GM12878 (cell line): ENCODE measurements around the gene CHIT1. TPM values are rescaled to one million over a fixed set of nuclear protein-coding genes. Genes with fewer than 3 reads are reported as not detected.

Source experiments
- ATAC-seq: fragments of 200-7000 bp; cut with Tn5 transposase; 3 replicates; pipeline ENCODE4 v1.9.1; 2020; ENCODE audit warnings: mild to moderate bottlenecking, moderate library complexity
- BruUV-seq: library from RNA; stranded (reverse); fragments of 400-500 nt; replicated peaks from 2 replicates; lab custom pipeline; 2021; lab: Mats Ljungman, UMichigan
- CTCF ChIA-PET: fragments of 300-600 bp; sonication (Branson Sonifier 250); formaldehyde crosslinking; extraction: SDS; loops from one replicate; lab custom pipeline; 2021; ENCODE audit warnings: inconsistent platforms; lab: Yijun Ruan, JAX
- POLR2A ChIA-PET: fragments of 350-600 bp; formaldehyde crosslinking; extraction: SDS; loops from one replicate; lab custom pipeline; 2021; ENCODE audit warnings: inconsistent platforms; lab: Charles Lee
- RAD21 ChIA-PET: fragments of 300-600 bp; sonication (Branson Sonifier 250); formaldehyde crosslinking; loops from one replicate; lab custom pipeline; 2023; ENCODE audit warnings: antibody characterized with exemption; ENCODE audit not compliant: unreplicated experiment; lab: Charles Lee
- SMC1A ChIA-PET: fragments of 300-600 bp; sonication (Branson Sonifier 250); formaldehyde crosslinking; loops from one replicate; lab custom pipeline; 2023; ENCODE audit not compliant: unreplicated experiment, uncharacterized antibody; lab: Charles Lee
- DNase-seq: peaks from one replicate; pipeline ENCODE4 v3.0.0-alpha.2; 2011; ENCODE audit warnings: low read depth, low spot score
- FAIRE-seq: peaks from 3 replicates; lab custom pipeline; 2011; peaks lifted over from hg19 to GRCh38; lab: Jason Lieb, UNC
- H2AFZ ChIP-seq: 2 replicates; pipeline ENCODE4 v1.6.0; 2011; ENCODE audit warnings: low read depth, low read length, control low read depth; ENCODE audit not compliant: control insufficient read depth
- H3K27ac ChIP-seq: 2 replicates; pipeline ENCODE4 v1.5.1; 2011; ENCODE audit warnings: control low read depth; ENCODE audit not compliant: control insufficient read depth, insufficient read depth
- H3K27me3 ChIP-seq, 2 experiments: replicated peaks in 1 of 2; 2 replicates each; pipeline versions ENCODE4 v1.6.0 to v1.6.1; 2011; ENCODE audit warnings: low read length in 1 of 2; ENCODE audit not compliant: control insufficient read depth in 2 of 2, insufficient read depth in 2 of 2
- H3K36me3 ChIP-seq, 2 experiments: 2 replicates each; pipeline ENCODE4 v1.5.1; 2011; ENCODE audit warnings: low read length in 1 of 2; ENCODE audit not compliant: control insufficient read depth in 2 of 2, insufficient read depth in 2 of 2
- H3K4me1 ChIP-seq: 2 replicates; pipeline ENCODE4 v1.6.1; 2011; ENCODE audit warnings: mild to moderate bottlenecking, low read length, moderate library complexity, mixed read lengths; ENCODE audit not compliant: control insufficient read depth, insufficient read depth
- H3K4me2 ChIP-seq: 2 replicates; pipeline ENCODE4 v1.6.0; 2011; ENCODE audit warnings: control low read depth; ENCODE audit not compliant: control insufficient read depth, insufficient read depth
- H3K4me3 ChIP-seq: fragments of 200-600 bp; sonication (generic); 2 replicates; pipeline ENCODE4 v1.5.1; 2016
- H3K79me2 ChIP-seq: 2 replicates; pipeline ENCODE4 v1.6.0; 2011; ENCODE audit warnings: low read length; ENCODE audit not compliant: control insufficient read depth, insufficient read depth
- H3K9ac ChIP-seq: 2 replicates; pipeline ENCODE4 v1.8.0; 2011; ENCODE audit warnings: low read length, control low read depth, mixed read lengths; ENCODE audit not compliant: control insufficient read depth, insufficient read depth
- H3K9me3 ChIP-seq: replicated peaks from 3 replicates; pipeline ENCODE4 v1.5.1; 2011; ENCODE audit warnings: mild to moderate bottlenecking, low read length; ENCODE audit not compliant: control insufficient read depth, insufficient read depth
- H4K20me1 ChIP-seq: 2 replicates; pipeline ENCODE4 v1.6.0; 2011; ENCODE audit not compliant: control insufficient read depth, insufficient read depth
- CBX3 ChIP-seq: fragments of 200-600 bp; sonication (generic); IDR thresholded peaks from 2 replicates; pipeline ENCODE4 v1.6.1; 2016; ENCODE audit warnings: low read depth, borderline replicate concordance
- CEBPZ ChIP-seq: fragments of 150-350 bp; IDR thresholded peaks from 2 replicates; pipeline ENCODE4 v1.6.1; 2016; ENCODE audit warnings: low read depth, low read length
- CREM ChIP-seq: IDR thresholded peaks from 2 replicates; pipeline ENCODE4 v1.6.1; 2014; ENCODE audit warnings: antibody characterized with exemption, low read depth
- MTA2 ChIP-seq: fragments of 450-650 bp; IDR thresholded peaks from 2 replicates; pipeline ENCODE4 v1.6.1; 2016; ENCODE audit warnings: low read depth, mild to moderate bottlenecking, moderate library complexity
- NKRF ChIP-seq: fragments of 450-650 bp; conservative IDR thresholded peaks from 2 replicates; pipeline ENCODE4 v1.6.1; 2017; ENCODE audit warnings: mild to moderate bottlenecking, moderate library complexity
- POLR2AphosphoS2 ChIP-seq: IDR thresholded peaks from 2 replicates; pipeline ENCODE4 v1.6.1; 2011; ENCODE audit warnings: low read depth, mild to moderate bottlenecking, low read length, improper control_type of control experiment, moderate library complexity
- SMARCA5 ChIP-seq: fragments of 450-650 bp; IDR thresholded peaks from 2 replicates; pipeline ENCODE4 v1.6.1; 2017; ENCODE audit warnings: mild to moderate bottlenecking
- STAT3 ChIP-seq: IDR thresholded peaks from 2 replicates; pipeline ENCODE4 v1.6.1; 2011; ENCODE audit warnings: low read depth, low read length, improper control_type of control experiment
- YY1 ChIP-seq: IDR thresholded peaks from 2 replicates; pipeline ENCODE4 v1.6.1; 2011; ENCODE audit warnings: low read depth, mild to moderate bottlenecking, low read length
- ZBTB33 ChIP-seq: fragments of 450-650 bp; IDR thresholded peaks from 2 replicates; pipeline ENCODE4 v1.6.1; 2017; ENCODE audit warnings: mild to moderate bottlenecking
- ZNF592 ChIP-seq: fragments of 450-650 bp; IDR thresholded peaks from 2 replicates; pipeline ENCODE4 v1.6.1; 2017; ENCODE audit warnings: mild to moderate bottlenecking, moderate library complexity
- ZZZ3 ChIP-seq: IDR thresholded peaks from 2 replicates; pipeline ENCODE4 v1.6.1; 2011; ENCODE audit warnings: low read depth; ENCODE audit not compliant: control insufficient read depth, insufficient read length
- WGBS: methylation state at CpG from one replicate; pipeline ENCODE4 v1.1.6; 2016; ENCODE audit warnings: low lambda C conversion rate; ENCODE audit not compliant: insufficient replicate concordance, insufficient coverage; ENCODE audit errors: missing lambda C conversion rate; 5-methylcytosine and 5-hydroxymethylcytosine counted together
- in situ Hi-C: fragments of 300-500 bp; cut with MboI; formaldehyde crosslinking; loops from 9 replicates; pipeline ENCODE4 v1.14.3; 2018; ENCODE audit warnings: mixed read lengths
- intact Hi-C: fragments of 100-400 bp; cut with micrococcal nuclease; formaldehyde crosslinking; loops from one replicate; pipeline ENCODE4 v1.14.2; 2022; ENCODE audit not compliant: unreplicated experiment
- polyA plus RNA-seq, 11 experiments: library from polyadenylated mRNA; depleted of rRNA in 4 of 11; unstranded in 6 of 11; stranded (reverse) in 5 of 11; fragments of >200 nt; fragmentation: Nextera tagmentation in 4 of 11; fragmentation: Illumina TruSeq in 1 of 11; extraction: Ambion mirVana in 4 of 11; extraction: Trizol in 1 of 11; gene quantifications; 1 replicate in 1 of 11; 2 replicates in 10 of 11; pipeline versions ENCODE4 v1.2.1 to v1.2.3, GENCODE V29; 2011 to 2016; ENCODE audit warnings: inconsistent platforms in 2 of 11, missing spikeins in 2 of 11, low read depth in 1 of 11
- total RNA-seq, 4 experiments: library from RNA; depleted of rRNA in 3 of 4; stranded (reverse); fragments of >200 nt in 3 of 4; fragmentation: Illumina TruSeq in 1 of 4; extraction: Trizol in 1 of 4; gene quantifications; 2 replicates each; pipeline versions ENCODE4 v1.2.1 to v1.2.3, GENCODE V29; 2013 to 2021

Gene CHIT1
- total and polyA plus RNA-seq, 10 of the 15 experiments (the other 5 are each of a cell fraction or from before 2014, with no cell fraction given) = 0.02 to 2.1 (median 0.76) TPM

GRCh38 chr1:203201516-203202205, 27.8 kb downstream of the CHIT1 start:
- Histone ChIP-seq H3K4me2 (no peak overlapping the region), H4K20me1 (no peaks in the 10 kb centered on the region; the same call in 1 of the 2 replicates), H2AFZ (no peak overlapping the region), H3K79me2 (no peaks in the 10 kb centered on the region), H3K27me3 (peaks cover 0 to 5% of the 10 kb centered on the region in 2 experiments; a peak in 3 of 4 replicates), H3K4me1 (no peaks in the 10 kb centered on the region), H3K9ac (no peak overlapping the region), H3K9me3 (no peaks in the 10 kb centered on the region), H3K4me3 (no peak overlapping the region), H3K36me3 (no peaks in the 10 kb centered on the region), H3K27ac (no peak overlapping the region)
- POLR2A ChIA-PET = no interaction called here
- WGBS = 44% methylated on average over 10 of the region's 10 CpGs
- ATAC-seq = no peak
- FAIRE-seq = no peak
- CTCF ChIA-PET = no interaction called here
- RAD21 ChIA-PET = interaction anchor here (0.7 kb wide), 1 partner anchor 1652 kb away, joined by 3 read pairs; no protein-coding TSS in a partner anchor
- intact Hi-C loops (no loop called here), in situ Hi-C loops (no loop called here)
- BruUV-seq = no TSS peak
- no peak for DNase-seq
- SMC1A ChIA-PET = interaction anchor here (1.2 to 1.6 kb wide), 2 partner anchors 8 to 17 kb away, joined by 3 to 4 read pairs; no protein-coding TSS in a partner anchor
- TF ChIP-seq STAT3 (no peak), CREM (no peak), SMARCA5 (no peak), ZZZ3 (no peak), YY1 (no peak), POLR2AphosphoS2 (no peak), CBX3 (no peak), MTA2 (no peak), ZBTB33 (no peak), ZNF592 (no peak), CEBPZ (no peak), NKRF (no peak)
